Measurements from ENCODE around the gene MYOCOS.
"Not testable (repeated sequence)": the region's sequence is repeated elsewhere in the genome, so short reads cannot be mapped to it uniquely, and the experiment has no call there.

The MYOCOS gene

DNA sequence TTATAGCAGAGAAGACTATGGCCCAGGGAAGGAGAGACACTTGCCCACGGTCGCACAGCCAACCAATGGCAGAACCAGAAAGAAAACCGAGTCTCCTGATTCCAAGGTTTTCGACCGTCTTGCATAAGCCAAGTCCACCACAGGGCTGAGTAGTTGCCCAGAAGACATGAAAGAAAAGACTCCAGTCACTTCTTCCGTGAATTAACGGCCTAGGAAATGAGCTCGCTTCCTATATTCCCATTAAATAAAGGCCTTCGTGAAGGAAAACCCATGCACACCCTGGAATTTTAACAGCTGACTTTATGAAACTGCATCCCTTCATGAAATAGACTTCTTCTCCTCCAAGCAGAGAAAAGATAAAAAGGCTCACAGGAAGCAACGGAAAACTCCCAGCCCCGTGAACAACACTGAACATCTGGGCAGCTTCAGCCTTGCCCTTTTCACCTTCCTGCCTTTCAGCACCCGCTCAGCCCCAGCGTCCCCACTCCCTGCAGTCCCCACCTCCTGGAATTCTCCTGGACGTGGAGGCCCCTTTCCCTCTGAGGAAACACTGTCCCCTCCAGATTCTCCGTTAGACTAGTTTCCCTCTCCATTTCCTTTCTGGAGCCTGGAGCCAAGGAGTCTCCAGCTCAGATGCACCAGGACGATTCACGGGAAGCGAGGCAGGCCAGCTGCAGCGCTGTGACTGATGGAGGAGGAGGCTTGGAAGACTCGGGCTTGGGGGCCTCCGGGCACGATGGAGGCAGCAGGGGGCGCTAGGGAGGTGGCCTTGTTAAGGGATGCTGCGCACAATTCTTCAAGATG, 33.1 kb downstream of the MYOCOS start:
- no peaks in the 10 kb centered on the region for H3K9me3 ChIP-seq (ENCODE audit: control insufficient read depth in 1 of 2, low read length in 2 of 2)
- H3K9ac ChIP-seq (ENCODE audit: low read depth in 1 of 2, low read length in 2 of 2), result no peak overlapping the region
- peaks cover 5% of the 10 kb centered on the region in 2 donors for H3K4me1 ChIP-seq (ENCODE audit: control insufficient read depth in 1 of 2, insufficient read depth in 2 of 2, low read length in 2 of 2)
- H3K27ac ChIP-seq (ENCODE audit: low read depth, low read length), result peak overlapping the region; percentile 5
- no peaks in the 10 kb centered on the region for H3K27me3 ChIP-seq (ENCODE audit: control insufficient read depth in 1 of 2, insufficient read depth in 2 of 2, low read length in 2 of 2)
- H3K4me3 ChIP-seq (ENCODE audit: low read depth in 1 of 2, low read length in 2 of 2), result peak overlapping the region in 1 of 2 donors; percentile 13
- H3K36me3 ChIP-seq (ENCODE audit: control insufficient read depth in 1 of 2, insufficient read depth in 2 of 2, low read length in 2 of 2), result no peaks in the 10 kb centered on the region

DNA sequence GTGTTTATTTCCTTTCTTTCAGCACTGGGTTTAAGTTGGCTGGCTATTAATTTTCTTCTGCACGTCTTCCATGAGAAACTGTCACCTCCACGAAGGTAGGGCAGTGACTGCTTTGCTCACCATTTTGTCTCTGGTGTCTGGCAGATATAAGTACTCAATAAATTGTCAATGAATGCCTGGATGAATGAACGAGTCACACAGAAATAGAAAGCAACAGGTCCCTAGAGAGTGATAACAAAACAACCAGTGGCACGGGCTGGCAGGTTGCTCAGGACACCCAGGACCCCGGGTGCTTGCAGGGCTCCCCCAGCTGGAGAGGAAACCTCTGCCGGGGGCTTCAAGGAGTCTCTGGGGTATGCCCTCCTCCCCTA, 33.7 kb downstream of the MYOCOS start:
- Histone ChIP-seq H3K27me3 (ENCODE audit: control insufficient read depth in 1 of 2, insufficient read depth in 2 of 2, low read length in 2 of 2) (no peaks in the 10 kb centered on the region), H3K9me3 (ENCODE audit: control insufficient read depth in 1 of 2, low read length in 2 of 2) (no peaks in the 10 kb centered on the region), H3K27ac (ENCODE audit: low read depth, low read length) (peak overlapping the region; percentile 5), H3K36me3 (ENCODE audit: control insufficient read depth in 1 of 2, insufficient read depth in 2 of 2, low read length in 2 of 2) (no peaks in the 10 kb centered on the region), H3K9ac (ENCODE audit: low read depth in 1 of 2, low read length in 2 of 2) (no peak overlapping the region), H3K4me1 (ENCODE audit: control insufficient read depth in 1 of 2, insufficient read depth in 2 of 2, low read length in 2 of 2) (peaks cover 5% of the 10 kb centered on the region in 2 donors), H3K4me3 (ENCODE audit: low read depth in 1 of 2, low read length in 2 of 2) (no peak overlapping the region)

DNA sequence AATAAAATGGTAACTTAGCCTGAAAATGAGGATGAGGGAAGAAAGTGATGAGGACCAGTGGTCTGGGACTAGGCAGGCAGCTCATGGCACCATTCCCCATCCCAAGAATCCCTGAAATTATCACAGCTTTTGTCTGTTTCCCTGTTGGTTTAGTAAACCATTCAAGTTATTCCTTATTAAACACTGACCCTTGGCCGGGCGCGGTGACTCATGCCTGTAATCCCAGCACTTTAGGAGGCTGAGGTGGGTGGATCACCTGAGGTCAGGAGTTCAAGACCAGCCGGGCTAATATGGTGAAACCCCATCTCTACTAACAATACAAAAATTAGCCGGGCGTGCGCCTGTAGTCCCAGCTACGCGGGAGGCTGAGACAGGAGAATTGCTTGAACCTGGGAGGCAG, 34.2 kb downstream of the MYOCOS start:
- not testable (repeated sequence) for H3K36me3 ChIP-seq (ENCODE audit: control insufficient read depth in 1 of 2, insufficient read depth in 2 of 2, low read length in 2 of 2); H3K9me3 ChIP-seq (ENCODE audit: control insufficient read depth in 1 of 2, low read length in 2 of 2); H3K9ac ChIP-seq (ENCODE audit: low read depth in 1 of 2, low read length in 2 of 2); H3K4me3 ChIP-seq (ENCODE audit: low read depth in 1 of 2, low read length in 2 of 2); H3K27me3 ChIP-seq (ENCODE audit: control insufficient read depth in 1 of 2, insufficient read depth in 2 of 2, low read length in 2 of 2); H3K4me1 ChIP-seq (ENCODE audit: control insufficient read depth in 1 of 2, insufficient read depth in 2 of 2, low read length in 2 of 2); H3K27ac ChIP-seq (ENCODE audit: low read depth, low read length)

GRCh38 chr1:171661076-171661650, 39.1 kb downstream of the MYOCOS start:
- Histone ChIP-seq H3K4me1 (ENCODE audit: control insufficient read depth in 1 of 2, insufficient read depth in 2 of 2, low read length in 2 of 2) (peaks cover under 1% of the 10 kb centered on the region in 2 donors), H3K4me3 (ENCODE audit: low read depth in 1 of 2, low read length in 2 of 2) (no peak overlapping the region), H3K9me3 (ENCODE audit: control insufficient read depth in 1 of 2, low read length in 2 of 2) (no peaks in the 10 kb centered on the region), H3K27me3 (ENCODE audit: control insufficient read depth in 1 of 2, insufficient read depth in 2 of 2, low read length in 2 of 2) (no peaks in the 10 kb centered on the region), H3K36me3 (ENCODE audit: control insufficient read depth in 1 of 2, insufficient read depth in 2 of 2, low read length in 2 of 2) (no peaks in the 10 kb centered on the region), H3K9ac (ENCODE audit: low read depth in 1 of 2, low read length in 2 of 2) (no peak overlapping the region), H3K27ac (ENCODE audit: low read depth, low read length) (no peak overlapping the region)

GRCh38 chr1:171663036-171663853, 41.2 kb downstream of the MYOCOS start:
- Histone ChIP-seq H3K27ac (ENCODE audit: low read depth, low read length) (no peak overlapping the region), H3K4me3 (ENCODE audit: low read depth in 1 of 2, low read length in 2 of 2) (no peak overlapping the region)

DNA sequence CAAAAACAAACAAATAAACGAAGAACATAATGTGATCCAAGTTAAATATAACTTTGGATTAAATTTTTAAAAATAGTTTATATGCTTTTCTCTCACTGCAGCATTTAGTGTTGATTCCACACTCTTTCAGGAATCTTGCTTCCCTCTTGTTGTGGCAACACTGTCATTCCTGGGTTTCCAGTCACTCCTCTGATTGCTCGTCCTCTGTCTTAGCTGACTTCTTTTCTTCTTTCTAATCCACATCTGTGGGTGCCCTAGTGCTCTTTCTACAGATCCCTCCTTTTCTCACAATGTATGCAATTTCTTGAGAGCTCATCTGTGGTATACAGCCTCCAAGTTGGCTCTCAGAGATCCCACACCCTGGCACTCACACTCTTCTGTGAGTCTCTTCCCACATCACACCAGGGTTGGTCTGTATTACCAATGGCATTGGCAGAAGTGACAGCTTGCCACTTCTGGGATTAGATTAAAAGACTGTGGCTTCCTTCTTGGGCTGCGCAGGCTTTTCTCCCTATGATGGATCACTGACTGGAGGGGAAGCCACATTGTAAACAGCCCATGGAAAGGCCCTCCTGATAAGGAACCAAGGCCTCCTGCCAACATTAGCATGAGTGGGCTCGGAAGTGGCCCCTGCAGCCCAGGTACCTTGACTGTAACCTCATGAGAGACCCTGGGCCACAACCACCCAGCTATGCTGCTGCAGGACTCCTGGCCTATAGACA, 42.0 kb downstream of the MYOCOS start:
- H3K4me1 ChIP-seq (ENCODE audit: control insufficient read depth in 1 of 2, insufficient read depth in 2 of 2, low read length in 2 of 2), result no peaks in the 10 kb centered on the region
- no peaks in the 10 kb centered on the region for H3K36me3 ChIP-seq (ENCODE audit: control insufficient read depth in 1 of 2, insufficient read depth in 2 of 2, low read length in 2 of 2)
- no peaks in the 10 kb centered on the region for H3K9me3 ChIP-seq (ENCODE audit: control insufficient read depth in 1 of 2, low read length in 2 of 2)
- H3K9ac ChIP-seq (ENCODE audit: low read depth in 1 of 2, low read length in 2 of 2), result no peak overlapping the region
- no peaks in the 10 kb centered on the region for H3K27me3 ChIP-seq (ENCODE audit: control insufficient read depth in 1 of 2, insufficient read depth in 2 of 2, low read length in 2 of 2)
- H3K27ac ChIP-seq (ENCODE audit: low read depth, low read length), result no peak overlapping the region
- H3K4me3 ChIP-seq (ENCODE audit: low read depth in 1 of 2, low read length in 2 of 2), result no peak overlapping the region

More at GRCh38 chr1:171663036-171663853, 41.2 kb downstream of the MYOCOS start:
- Histone ChIP-seq H3K9me3 (ENCODE audit: control insufficient read depth in 1 of 2, low read length in 2 of 2) (no peaks in the 10 kb centered on the region), H3K9ac (ENCODE audit: low read depth in 1 of 2, low read length in 2 of 2) (no peak overlapping the region), H3K27me3 (ENCODE audit: control insufficient read depth in 1 of 2, insufficient read depth in 2 of 2, low read length in 2 of 2) (no peaks in the 10 kb centered on the region), H3K36me3 (ENCODE audit: control insufficient read depth in 1 of 2, insufficient read depth in 2 of 2, low read length in 2 of 2) (no peaks in the 10 kb centered on the region), H3K4me1 (ENCODE audit: control insufficient read depth in 1 of 2, insufficient read depth in 2 of 2, low read length in 2 of 2) (no peaks in the 10 kb centered on the region)

DNA sequence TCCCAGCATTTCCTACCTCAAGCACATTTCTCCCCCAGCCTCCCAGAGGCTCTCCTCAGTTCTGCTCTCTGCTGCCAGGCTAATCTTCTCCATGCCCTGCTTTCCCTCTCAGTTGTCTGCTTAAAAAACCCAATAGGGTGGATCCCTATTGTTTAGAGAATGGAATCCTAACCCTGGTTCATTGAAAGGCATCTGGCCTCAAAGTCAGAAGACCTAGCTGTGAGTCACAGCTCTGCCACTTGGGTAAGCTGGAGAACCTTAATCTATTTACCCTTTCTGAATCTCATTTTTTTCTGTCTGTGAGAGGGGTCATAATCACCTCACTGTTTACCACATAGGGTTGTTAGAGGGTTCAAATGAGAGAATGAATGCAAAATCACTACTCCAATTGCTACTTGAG, 42.9 kb downstream of the MYOCOS start:
- no peaks in the 10 kb centered on the region for H3K9me3 ChIP-seq (ENCODE audit: control insufficient read depth in 1 of 2, low read length in 2 of 2)
- H3K27me3 ChIP-seq (ENCODE audit: control insufficient read depth in 1 of 2, insufficient read depth in 2 of 2, low read length in 2 of 2), result no peaks in the 10 kb centered on the region
- H3K4me1 ChIP-seq (ENCODE audit: control insufficient read depth in 1 of 2, insufficient read depth in 2 of 2, low read length in 2 of 2), result no peaks in the 10 kb centered on the region
- no peak overlapping the region for H3K27ac ChIP-seq (ENCODE audit: low read depth, low read length)
- H3K36me3 ChIP-seq (ENCODE audit: control insufficient read depth in 1 of 2, insufficient read depth in 2 of 2, low read length in 2 of 2), result no peaks in the 10 kb centered on the region
- no peak overlapping the region for H3K4me3 ChIP-seq (ENCODE audit: low read depth in 1 of 2, low read length in 2 of 2)
- no peak overlapping the region for H3K9ac ChIP-seq (ENCODE audit: low read depth in 1 of 2, low read length in 2 of 2)

DNA sequence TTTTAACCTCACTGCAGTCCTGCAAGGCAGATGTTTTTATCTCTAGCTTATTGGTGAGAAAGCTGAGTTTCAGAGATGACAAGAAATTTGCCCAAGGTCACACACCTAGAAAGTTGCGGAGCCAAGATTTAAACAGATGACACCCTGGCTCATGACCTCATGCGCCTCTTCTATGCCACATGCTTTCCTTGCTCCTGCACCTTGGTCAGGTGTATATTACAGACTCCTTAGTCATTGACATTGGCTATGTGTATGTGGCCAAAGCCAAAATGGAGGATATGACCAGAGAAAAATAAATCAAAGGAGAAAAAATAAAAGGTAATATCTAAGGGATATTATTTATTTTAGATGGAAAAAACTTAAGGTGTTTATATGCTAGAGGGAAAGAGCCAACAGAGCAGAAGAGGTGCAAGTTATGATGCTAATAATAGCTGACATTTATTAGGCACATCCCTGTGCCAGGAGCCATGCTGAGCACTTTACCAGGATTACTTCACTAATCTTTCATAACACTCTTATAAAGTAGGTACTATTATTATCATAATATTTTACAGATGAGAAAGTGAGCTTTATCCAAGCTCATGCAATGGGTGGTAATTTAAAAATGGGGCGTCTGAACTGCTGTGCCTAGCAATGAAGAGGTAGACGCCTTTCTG, 44.2 kb downstream of the MYOCOS start:
- H3K27ac ChIP-seq (ENCODE audit: low read depth, low read length), result no peak overlapping the region
- H3K36me3 ChIP-seq (ENCODE audit: control insufficient read depth in 1 of 2, insufficient read depth in 2 of 2, low read length in 2 of 2), result no peaks in the 10 kb centered on the region
- no peak overlapping the region for H3K4me3 ChIP-seq (ENCODE audit: low read depth in 1 of 2, low read length in 2 of 2)

DNA sequence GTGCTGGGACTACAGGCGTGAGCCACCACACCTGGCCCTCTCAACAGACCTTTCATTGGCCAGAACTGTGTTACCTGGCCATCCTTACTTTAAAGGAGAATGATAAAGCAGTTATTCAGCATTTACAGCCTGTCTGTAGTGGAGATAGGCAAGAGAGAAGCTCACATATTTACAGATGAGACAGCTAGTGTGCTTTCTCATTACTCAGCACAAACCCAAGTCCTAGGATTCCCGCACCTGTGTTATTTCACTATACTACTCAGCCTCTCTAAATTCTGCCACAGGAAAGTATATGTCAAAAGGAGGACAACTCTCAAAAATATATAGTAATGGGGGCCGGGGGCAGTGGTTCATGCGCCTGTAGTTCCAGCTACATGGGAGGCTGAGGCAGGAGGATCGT, 46.3 kb downstream of the MYOCOS start:
- no peak overlapping the region for H3K27ac ChIP-seq (ENCODE audit: low read depth, low read length)
- no peaks in the 10 kb centered on the region for H3K36me3 ChIP-seq (ENCODE audit: control insufficient read depth in 1 of 2, insufficient read depth in 2 of 2, low read length in 2 of 2)
- no peaks in the 10 kb centered on the region for H3K9me3 ChIP-seq (ENCODE audit: control insufficient read depth in 1 of 2, low read length in 2 of 2)
- H3K9ac ChIP-seq (ENCODE audit: low read depth in 1 of 2, low read length in 2 of 2), result no peak overlapping the region
- H3K27me3 ChIP-seq (ENCODE audit: control insufficient read depth in 1 of 2, insufficient read depth in 2 of 2, low read length in 2 of 2), result no peaks in the 10 kb centered on the region
- no peak overlapping the region for H3K4me3 ChIP-seq (ENCODE audit: low read depth in 1 of 2, low read length in 2 of 2)
- H3K4me1 ChIP-seq (ENCODE audit: control insufficient read depth in 1 of 2, insufficient read depth in 2 of 2, low read length in 2 of 2), result no peaks in the 10 kb centered on the region

More for the DNA sequence above, 44.2 kb downstream of the MYOCOS start:
- H3K9ac ChIP-seq (ENCODE audit: low read depth in 1 of 2, low read length in 2 of 2), result no peak overlapping the region
- H3K9me3 ChIP-seq (ENCODE audit: control insufficient read depth in 1 of 2, low read length in 2 of 2), result no peaks in the 10 kb centered on the region
- no peaks in the 10 kb centered on the region for H3K27me3 ChIP-seq (ENCODE audit: control insufficient read depth in 1 of 2, insufficient read depth in 2 of 2, low read length in 2 of 2)
- H3K4me1 ChIP-seq (ENCODE audit: control insufficient read depth in 1 of 2, insufficient read depth in 2 of 2, low read length in 2 of 2), result no peaks in the 10 kb centered on the region

All from duodenal mucosa (tissue), 2 donors.